A673 (cell line): ENCODE results near the gene SACS.

Experiments used
- EZH2 ChIP-seq: fragments of 200-600 bp; sonication (generic); IDR thresholded peaks from 2 replicates; pipeline ENCODE4 v1.6.1; 2017; ENCODE audit warnings: borderline replicate concordance, low read depth, mild to moderate bottlenecking, mixed read lengths, antibody characterized with exemption, low read length; ENCODE audit not compliant: poor library complexity, severe bottlenecking
- TF ChIP-seq, protein P1 (sequence below): fragments of 300-800, 200-600 bp; sonication (generic); conservative IDR thresholded peaks from 2 replicates; pipeline ENCODE4 v1.5.1; 2017; ENCODE audit warnings: low read depth, mild to moderate bottlenecking, antibody characterized with exemption, low read length, moderate library complexity, mixed read lengths

DNA sequence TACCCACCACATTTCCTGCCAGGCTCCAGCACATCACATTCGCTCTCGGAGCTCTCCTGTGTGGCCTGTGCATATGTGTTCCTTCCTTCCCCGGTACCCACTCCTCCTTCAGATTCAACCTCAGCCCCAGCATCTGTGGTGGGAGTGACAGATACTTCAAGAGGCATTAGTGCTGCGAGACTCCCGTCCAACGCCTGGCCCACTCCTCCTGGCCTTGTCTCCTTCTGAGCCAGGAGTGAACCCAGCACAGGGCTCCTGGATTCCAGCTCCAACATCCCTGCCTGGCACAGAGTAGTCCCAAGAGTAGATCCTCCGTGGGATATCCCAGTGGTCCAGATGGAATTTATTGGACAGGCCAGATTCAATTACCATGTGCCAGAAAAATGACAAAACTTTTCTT, 55.9 kb downstream of the SACS start:
- TF ChIP-seq, protein P1, sequence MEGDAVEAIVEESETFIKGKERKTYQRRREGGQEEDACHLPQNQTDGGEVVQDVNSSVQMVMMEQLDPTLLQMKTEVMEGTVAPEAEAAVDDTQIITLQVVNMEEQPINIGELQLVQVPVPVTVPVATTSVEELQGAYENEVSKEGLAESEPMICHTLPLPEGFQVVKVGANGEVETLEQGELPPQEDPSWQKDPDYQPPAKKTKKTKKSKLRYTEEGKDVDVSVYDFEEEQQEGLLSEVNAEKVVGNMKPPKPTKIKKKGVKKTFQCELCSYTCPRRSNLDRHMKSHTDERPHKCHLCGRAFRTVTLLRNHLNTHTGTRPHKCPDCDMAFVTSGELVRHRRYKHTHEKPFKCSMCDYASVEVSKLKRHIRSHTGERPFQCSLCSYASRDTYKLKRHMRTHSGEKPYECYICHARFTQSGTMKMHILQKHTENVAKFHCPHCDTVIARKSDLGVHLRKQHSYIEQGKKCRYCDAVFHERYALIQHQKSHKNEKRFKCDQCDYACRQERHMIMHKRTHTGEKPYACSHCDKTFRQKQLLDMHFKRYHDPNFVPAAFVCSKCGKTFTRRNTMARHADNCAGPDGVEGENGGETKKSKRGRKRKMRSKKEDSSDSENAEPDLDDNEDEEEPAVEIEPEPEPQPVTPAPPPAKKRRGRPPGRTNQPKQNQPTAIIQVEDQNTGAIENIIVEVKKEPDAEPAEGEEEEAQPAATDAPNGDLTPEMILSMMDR, result no peak
- no peak for TF ChIP-seq EZH2
